T47D (cell line): ENCODE results near the gene SEC11A.
A peak's percentile ranks its signal among the peaks of the same experiment; 100 is the strongest.

ENCODE experiments used
- DNase-seq, 2 experiments: peaks; one replicate each; pipeline versions ENCODE4 v3.0.0 to v3.0.0-alpha.2; 2011 to 2012; ENCODE audit warnings: low read depth in 1 of 2, low spot score in 1 of 2
- JUND ChIP-seq: IDR thresholded peaks from 2 replicates; pipeline ENCODE4 v1.6.1; 2012; ENCODE audit warnings: low read depth
- in situ Hi-C: cut with HindIII; loops from 2 replicates; pipeline ENCODE4 v1.10.0; 2016; ENCODE audit warnings: low sequenced_read_pairs, low pct_unique_long_range_greater_than_20kb

SEC11A gene

DNA sequence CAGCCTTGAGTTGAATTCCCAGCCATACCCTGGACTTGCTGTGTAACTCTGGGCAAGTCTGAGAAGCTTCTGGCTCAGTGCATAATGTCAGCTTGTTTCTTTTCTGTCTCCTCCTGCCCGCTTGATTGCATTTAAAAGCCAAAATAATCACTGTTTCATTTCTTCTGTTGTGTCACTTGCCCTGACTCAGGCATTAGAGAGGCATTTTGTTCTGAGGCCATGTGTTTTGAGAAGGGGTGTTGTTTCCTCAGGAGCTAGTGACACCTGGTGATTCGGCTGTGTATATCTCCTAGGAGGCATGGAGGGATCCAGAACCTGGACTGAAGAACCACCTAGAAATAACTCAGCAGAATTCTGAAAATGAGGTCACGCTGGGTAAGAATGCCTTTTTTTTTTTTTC lies 77.8 kb downstream of the SEC11A start:
- DNase-seq, result peak in 1 of 2 experiments; percentile 61
- in situ Hi-C loops, result no loop called here
- no peak for TF ChIP-seq JUND

DNA sequence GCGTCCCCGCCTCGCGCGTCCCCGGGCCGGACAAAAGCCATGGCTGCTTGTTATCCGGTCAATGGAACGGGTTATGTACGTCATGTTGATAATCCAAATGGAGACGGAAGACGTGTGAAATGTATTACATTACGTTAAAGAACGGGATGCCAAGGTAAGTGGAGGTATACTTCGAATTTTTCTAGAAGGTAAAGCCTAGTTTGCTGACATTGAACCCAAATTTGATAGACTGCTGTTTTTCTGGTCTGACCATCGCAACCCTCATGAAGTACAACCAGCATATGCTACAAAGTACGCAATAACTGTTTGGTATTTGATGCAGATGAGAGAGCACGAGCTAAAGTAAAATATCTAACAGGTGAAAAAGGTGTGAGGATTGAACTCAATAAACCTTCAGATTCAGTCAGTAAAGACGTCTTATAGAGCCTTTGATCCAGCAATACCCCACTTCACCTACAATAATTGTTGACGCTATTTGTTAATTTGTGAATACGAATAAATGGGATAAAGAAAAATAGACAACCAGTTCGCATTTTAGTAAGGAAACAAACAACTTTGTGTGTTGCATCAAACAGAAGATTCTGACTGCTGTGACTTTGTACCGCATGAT lies 81.6 kb downstream of the SEC11A start:
- in situ Hi-C loops, result no loop called here
- TF ChIP-seq JUND, result no peak
- no peak for DNase-seq

DNA sequence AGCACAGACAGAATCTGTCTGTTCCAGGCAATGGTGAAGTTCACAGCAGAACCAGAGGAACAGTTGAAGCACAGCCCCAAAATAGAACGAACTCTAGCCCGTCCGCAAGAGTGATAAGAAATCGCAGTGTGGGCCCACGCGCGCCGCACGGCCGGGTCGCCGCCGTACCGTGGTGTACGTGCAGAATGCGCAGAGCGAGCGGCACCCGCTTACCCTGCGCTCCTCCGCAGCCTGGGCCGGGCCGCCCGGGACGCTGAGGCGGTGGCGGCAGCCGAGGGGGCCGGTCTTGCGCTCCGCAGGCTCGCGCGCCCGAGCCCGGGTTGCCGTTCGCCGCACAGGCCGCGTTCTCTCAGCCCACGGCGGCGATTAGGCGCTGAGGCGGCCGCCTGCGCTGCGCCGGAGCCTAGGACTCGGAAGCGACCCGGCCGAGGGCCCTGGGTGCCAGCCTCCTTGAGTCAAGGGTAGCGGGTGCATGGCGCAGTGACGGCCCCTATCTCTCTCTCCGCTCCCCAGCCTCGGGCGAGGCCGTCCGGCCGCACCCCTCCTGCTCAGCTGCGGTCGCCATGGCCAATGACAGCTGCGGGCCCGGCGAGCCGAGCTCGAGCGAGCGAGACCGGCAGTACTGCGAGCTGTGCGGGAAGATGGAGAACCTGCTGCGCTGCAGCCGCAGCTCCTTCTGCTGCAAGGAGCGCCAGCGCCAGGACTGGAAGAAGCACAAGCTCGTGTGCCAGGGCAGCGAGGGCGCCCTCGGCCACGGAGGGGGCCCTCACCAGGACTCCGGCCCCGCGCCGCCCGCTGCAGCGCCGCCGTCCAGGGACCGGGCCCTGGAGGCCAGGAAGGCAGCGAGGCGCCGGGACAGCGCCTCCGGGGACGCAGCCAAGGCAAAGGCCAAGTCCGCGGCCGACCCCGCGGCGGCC lies 82.4 kb downstream of the SEC11A start:
- no peak for TF ChIP-seq JUND
- peak; percentile 38 to 80 for DNase-seq
- in situ Hi-C loops, result no loop called here

DNA sequence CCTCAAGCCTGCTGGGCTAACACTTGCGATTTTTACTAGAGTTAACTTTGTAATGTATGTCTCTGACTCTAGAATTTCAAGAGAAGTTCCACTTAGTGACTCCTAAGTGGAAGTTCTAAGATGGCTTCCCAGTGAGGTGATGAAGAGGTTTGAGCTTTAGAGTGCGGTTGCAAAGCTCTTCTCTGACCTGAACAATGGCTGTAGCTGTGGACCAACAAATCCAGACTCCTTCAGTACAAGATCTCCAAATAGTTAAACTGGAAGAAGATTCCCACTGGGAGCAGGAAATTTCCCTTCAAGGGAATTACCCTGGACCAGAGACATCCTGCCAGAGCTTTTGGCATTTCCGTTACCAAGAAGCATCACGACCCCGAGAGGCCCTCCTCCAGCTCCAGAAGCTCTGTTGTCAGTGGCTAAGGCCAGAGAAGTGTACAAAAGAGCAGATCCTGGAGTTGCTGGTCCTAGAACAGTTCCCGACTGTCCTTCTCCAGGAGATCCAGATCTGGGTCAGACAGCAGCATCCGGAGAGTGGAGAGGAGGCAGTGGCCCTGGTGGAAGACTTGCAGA lies 84.2 kb downstream of the SEC11A start:
- no peak for DNase-seq
- TF ChIP-seq JUND, result no peak

DNA sequence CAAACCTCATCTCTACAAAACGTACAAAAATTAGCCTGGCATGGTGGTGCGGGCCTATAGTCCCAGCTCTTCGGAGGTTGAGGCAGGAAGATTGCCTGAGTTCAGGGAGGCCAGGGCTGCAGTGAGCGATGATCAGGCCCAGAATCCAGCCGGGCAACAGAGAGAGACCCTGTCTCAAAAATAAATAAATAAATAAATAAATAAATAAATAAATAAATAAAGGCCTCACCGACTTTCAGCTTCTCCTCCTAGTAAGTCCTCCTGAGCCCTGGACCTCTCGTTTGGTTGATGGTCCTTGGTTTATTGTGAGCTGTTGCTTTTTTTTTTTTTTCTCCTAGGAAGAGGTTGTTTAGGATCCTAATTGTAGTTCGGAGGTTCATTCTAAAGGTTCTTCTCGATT lies 86.9 kb downstream of the SEC11A start:
- no peak for DNase-seq
- in situ Hi-C loops, result no loop called here
- no peak for TF ChIP-seq JUND

More for the DNA sequence above, 84.2 kb downstream of the SEC11A start:
- in situ Hi-C loops, result no loop called here

DNA sequence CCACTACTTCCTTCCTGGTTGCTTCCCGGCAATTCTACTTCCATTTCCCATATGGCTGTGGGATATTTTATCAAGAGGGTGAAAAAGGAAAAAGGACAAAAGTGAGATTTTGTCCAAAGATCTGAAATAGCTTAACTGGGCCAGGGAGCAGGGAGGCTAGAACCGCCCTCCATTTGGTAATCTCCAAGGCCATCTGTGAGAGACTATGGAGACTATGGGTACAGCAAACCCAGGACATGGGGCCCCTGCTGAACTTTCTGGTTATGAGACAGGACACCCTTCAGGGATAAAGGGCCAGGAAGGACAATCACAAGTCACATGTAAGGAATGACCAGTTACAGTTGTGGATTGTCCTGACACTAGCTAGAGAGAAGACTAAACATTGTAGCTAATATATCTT lies 90.8 kb downstream of the SEC11A start:
- DNase-seq, result no peak
- in situ Hi-C loops, result no loop called here

DNA sequence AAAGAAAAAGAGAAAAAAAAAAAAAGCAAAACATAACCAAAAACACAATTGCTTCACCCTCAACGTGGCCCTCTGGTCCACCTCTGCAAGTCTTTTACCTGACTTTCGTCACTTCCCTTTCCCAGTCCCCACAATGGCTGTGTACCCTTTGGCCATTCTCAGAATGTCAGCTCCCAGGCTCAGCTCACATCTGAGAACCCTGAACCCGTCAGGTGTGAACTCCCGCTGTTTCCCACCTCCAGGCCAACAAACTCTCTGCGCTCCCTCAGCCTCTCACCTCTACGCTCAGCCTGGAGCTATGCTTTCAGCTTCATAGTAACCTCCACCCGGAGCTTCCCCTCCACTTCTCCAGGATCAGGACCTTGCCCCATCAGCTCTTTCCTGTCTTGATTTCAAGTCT lies 91.6 kb downstream of the SEC11A start:
- in situ Hi-C loops, result no loop called here
- no peak for TF ChIP-seq JUND
- no peak for DNase-seq

More for the DNA sequence above, 90.8 kb downstream of the SEC11A start:
- TF ChIP-seq JUND, result no peak

DNA sequence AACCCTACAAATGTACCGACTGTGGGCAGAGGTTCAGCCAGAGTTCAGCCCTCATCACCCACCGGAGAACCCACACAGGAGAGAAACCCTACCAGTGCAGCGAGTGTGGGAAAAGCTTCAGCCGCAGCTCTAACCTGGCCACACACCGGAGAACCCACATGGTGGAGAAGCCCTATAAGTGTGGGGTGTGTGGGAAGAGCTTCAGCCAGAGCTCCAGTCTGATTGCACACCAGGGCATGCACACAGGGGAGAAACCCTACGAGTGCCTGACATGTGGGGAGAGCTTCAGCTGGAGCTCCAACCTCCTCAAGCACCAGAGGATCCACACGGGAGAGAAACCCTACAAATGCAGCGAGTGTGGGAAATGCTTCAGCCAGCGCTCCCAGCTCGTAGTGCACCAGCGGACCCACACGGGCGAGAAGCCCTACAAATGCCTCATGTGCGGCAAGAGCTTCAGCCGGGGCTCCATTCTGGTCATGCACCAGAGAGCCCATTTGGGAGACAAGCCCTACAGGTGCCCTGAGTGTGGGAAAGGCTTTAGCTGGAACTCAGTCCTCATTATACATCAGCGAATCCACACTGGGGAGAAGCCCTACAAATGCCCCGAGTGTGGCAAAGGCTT lies 94.5 kb downstream of the SEC11A start:
- no peak for TF ChIP-seq JUND
- in situ Hi-C loops, result no loop called here
- DNase-seq, result no peak

DNA sequence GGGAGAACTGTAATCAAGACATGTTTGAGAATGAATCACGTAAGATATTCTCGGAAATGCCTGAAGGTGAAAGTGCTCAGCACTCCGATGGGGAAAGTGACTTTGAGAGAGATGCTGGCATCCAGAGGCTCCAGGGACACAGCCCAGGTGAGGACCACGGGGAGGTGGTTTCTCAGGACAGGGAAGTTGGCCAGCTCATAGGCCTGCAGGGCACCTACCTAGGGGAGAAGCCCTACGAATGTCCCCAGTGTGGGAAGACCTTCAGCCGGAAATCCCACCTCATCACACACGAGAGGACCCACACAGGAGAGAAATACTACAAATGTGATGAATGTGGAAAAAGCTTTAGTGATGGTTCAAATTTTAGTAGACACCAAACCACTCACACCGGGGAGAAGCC lies 95.3 kb downstream of the SEC11A start:
- no peak for TF ChIP-seq JUND
- DNase-seq, result no peak
- in situ Hi-C loops, result no loop called here
